DMS 273 (cell line): ENCODE measurements around the gene DUSP15.

ENCODE experiments used
- DNase-seq: peaks from one replicate; lab custom pipeline; 2025; ENCODE audit not compliant: unreplicated experiment; lab: John Stamatoyannopoulos, UW

Gene DUSP15

GRCh38 chr20:31894980-31895675 is 24.8 kb upstream of the DUSP15 start:
- peak; percentile 95 for DNase-seq

- DNase-seq, result no peak
These were observed 20.3 kb upstream of the DUSP15 start for GRCh38 chr20:31890646-31891045.

- DNase-seq, result no peak
These were observed 13.5 kb upstream of the DUSP15 start for GRCh38 chr20:31883829-31884228.

- no peak for DNase-seq
These were observed 11.6 kb upstream of the DUSP15 start for GRCh38 chr20:31881945-31882344.

GRCh38 chr20:31879143-31879987 is 9.0 kb upstream of the DUSP15 start:
- DNase-seq, result peak; percentile 98

- DNase-seq, result no peak
These were observed 7.4 kb upstream of the DUSP15 start for GRCh38 chr20:31877684-31878083.

GRCh38 chr20:31875671-31876070 is 5.3 kb upstream of the DUSP15 start:
- DNase-seq, result no peak

GRCh38 chr20:31872406-31872805 is 2.1 kb upstream of the DUSP15 start:
- no peak for DNase-seq

- no peak for DNase-seq
These were observed 1.3 kb upstream of the DUSP15 start for GRCh38 chr20:31871618-31871954.

GRCh38 chr20:31870726-31871617 is 645 bp upstream of the DUSP15 start:
- no peak for DNase-seq

GRCh38 chr20:31869673-31869941 is 720 bp downstream of the DUSP15 start:
- DNase-seq, result no peak

GRCh38 chr20:31868853-31869672 is 1.3 kb downstream of the DUSP15 start:
- DNase-seq, result no peak

- DNase-seq, result no peak
These were observed 4.1 kb downstream of the DUSP15 start for GRCh38 chr20:31866221-31866620.

- DNase-seq, result no peak
These were observed 5.6 kb downstream of the DUSP15 start for GRCh38 chr20:31864521-31865400.

GRCh38 chr20:31863296-31864085 is 6.8 kb downstream of the DUSP15 start:
- no peak for DNase-seq

- DNase-seq, result no peak
These were observed 7.8 kb downstream of the DUSP15 start for GRCh38 chr20:31862506-31862905.

GRCh38 chr20:31862157-31862470 is 8.2 kb downstream of the DUSP15 start:
- no peak for DNase-seq

GRCh38 chr20:31861385-31862156 is 8.8 kb downstream of the DUSP15 start:
- peak; percentile 93 for DNase-seq

GRCh38 chr20:31861135-31861384 is 9.3 kb downstream of the DUSP15 start:
- peak; percentile 62 for DNase-seq
